Measurements from ENCODE around the gene CTSH. TPM values are rescaled to one million over a fixed set of nuclear protein-coding genes. Genes with fewer than 3 reads are reported as not detected.

The CTSH gene
- polyA plus RNA-seq, 1 donor (not counting 4 experiments of a cell fraction or from before 2014, with no cell fraction given) = 23.0 TPM

- Histone ChIP-seq H3K4me2 (ENCODE audit: control insufficient read depth, extremely low read depth, insufficient read depth, low read depth, low read length) (no peak overlapping the region), H2AFZ (ENCODE audit: control insufficient read depth, low read length) (no peak overlapping the region), H3K9me3 (ENCODE audit: control insufficient read depth, low read depth, low read length) (no peaks in the 10 kb centered on the region), H3K4me1 (ENCODE audit: control insufficient read depth, extremely low read depth, insufficient read depth, low read length) (no peaks in the 10 kb centered on the region), H3K4me3 (ENCODE audit: control insufficient read depth in 2 of 3, extremely low read depth in 1 of 3, insufficient read depth in 2 of 3, low read depth in 1 of 3, low read length in 3 of 3) (no peak overlapping the region), H3K27me3 (ENCODE audit: control insufficient read depth, extremely low read depth, insufficient read depth, low read length) (no peaks in the 10 kb centered on the region), H3K36me3 (ENCODE audit: control insufficient read depth in 2 of 2, extremely low read depth in 1 of 2, insufficient read depth in 2 of 2, low read length in 2 of 2) (peaks cover 12 to 27% of the 10 kb centered on the region in 2 experiments), H3K9me1 (ENCODE audit: control insufficient read depth, extremely low read depth, insufficient read depth, low read length) (no peaks in the 10 kb centered on the region), H3K9ac (ENCODE audit: control insufficient read depth, extremely low read depth, insufficient read depth, low read length) (no peak overlapping the region), H3K79me2 (ENCODE audit: control insufficient read depth, insufficient read depth, low read length) (no peaks in the 10 kb centered on the region), H3K27ac (ENCODE audit: control insufficient read depth, insufficient read depth, low read length) (no peak overlapping the region), H4K20me1 (ENCODE audit: control insufficient read depth, extremely low read depth, insufficient read depth, low read length) (no peaks in the 10 kb centered on the region)
- dilution Hi-C loops (cut with MboI; ENCODE audit: extremely low pct_ligation_motif_present, low sequenced_read_pairs) = no loop called here
- no peak for TF ChIP-seq EZH2 (IDR thresholded peaks at IDR 0.05; ENCODE audit: low read length)
- TF ChIP-seq, protein P1, sequence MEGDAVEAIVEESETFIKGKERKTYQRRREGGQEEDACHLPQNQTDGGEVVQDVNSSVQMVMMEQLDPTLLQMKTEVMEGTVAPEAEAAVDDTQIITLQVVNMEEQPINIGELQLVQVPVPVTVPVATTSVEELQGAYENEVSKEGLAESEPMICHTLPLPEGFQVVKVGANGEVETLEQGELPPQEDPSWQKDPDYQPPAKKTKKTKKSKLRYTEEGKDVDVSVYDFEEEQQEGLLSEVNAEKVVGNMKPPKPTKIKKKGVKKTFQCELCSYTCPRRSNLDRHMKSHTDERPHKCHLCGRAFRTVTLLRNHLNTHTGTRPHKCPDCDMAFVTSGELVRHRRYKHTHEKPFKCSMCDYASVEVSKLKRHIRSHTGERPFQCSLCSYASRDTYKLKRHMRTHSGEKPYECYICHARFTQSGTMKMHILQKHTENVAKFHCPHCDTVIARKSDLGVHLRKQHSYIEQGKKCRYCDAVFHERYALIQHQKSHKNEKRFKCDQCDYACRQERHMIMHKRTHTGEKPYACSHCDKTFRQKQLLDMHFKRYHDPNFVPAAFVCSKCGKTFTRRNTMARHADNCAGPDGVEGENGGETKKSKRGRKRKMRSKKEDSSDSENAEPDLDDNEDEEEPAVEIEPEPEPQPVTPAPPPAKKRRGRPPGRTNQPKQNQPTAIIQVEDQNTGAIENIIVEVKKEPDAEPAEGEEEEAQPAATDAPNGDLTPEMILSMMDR (optimal IDR thresholded peaks at IDR 0.05 in 1 of 3, IDR thresholded peaks at IDR 0.05 in 1 of 3, conservative IDR thresholded peaks at IDR 0.05 in 1 of 3; ENCODE audit: extremely low read depth in 1 of 3, insufficient read depth in 2 of 3, low read length in 3 of 3) = no peak
- DNase-seq (ENCODE audit: low read depth, low spot score) = no peak
- no peak for FAIRE-seq
Measured at GRCh38 chr15:78923015-78923414, 21.8 kb downstream of the CTSH start.

- no peaks in the 10 kb centered on the region for H3K79me2 ChIP-seq (ENCODE audit: control insufficient read depth, insufficient read depth, low read length)
- H3K4me3 ChIP-seq (ENCODE audit: control insufficient read depth in 2 of 3, extremely low read depth in 1 of 3, insufficient read depth in 2 of 3, low read depth in 1 of 3, low read length in 3 of 3) = no peak overlapping the region
- no peaks in the 10 kb centered on the region for H3K9me3 ChIP-seq (ENCODE audit: control insufficient read depth, low read depth, low read length)
- H3K4me1 ChIP-seq (ENCODE audit: control insufficient read depth, extremely low read depth, insufficient read depth, low read length) = no peaks in the 10 kb centered on the region
- no peak overlapping the region for H3K4me2 ChIP-seq (ENCODE audit: control insufficient read depth, extremely low read depth, insufficient read depth, low read depth, low read length)
- no peak for DNase-seq (ENCODE audit: low read depth, low spot score)
- H3K9me1 ChIP-seq (ENCODE audit: control insufficient read depth, extremely low read depth, insufficient read depth, low read length) = no peaks in the 10 kb centered on the region
- peaks cover 12 to 27% of the 10 kb centered on the region in 2 experiments for H3K36me3 ChIP-seq (ENCODE audit: control insufficient read depth in 2 of 2, extremely low read depth in 1 of 2, insufficient read depth in 2 of 2, low read length in 2 of 2)
- no peak for FAIRE-seq
- H2AFZ ChIP-seq (ENCODE audit: control insufficient read depth, low read length) = no peak overlapping the region
- H4K20me1 ChIP-seq (ENCODE audit: control insufficient read depth, extremely low read depth, insufficient read depth, low read length) = no peaks in the 10 kb centered on the region
- no peaks in the 10 kb centered on the region for H3K27me3 ChIP-seq (ENCODE audit: control insufficient read depth, extremely low read depth, insufficient read depth, low read length)
- H3K9ac ChIP-seq (ENCODE audit: control insufficient read depth, extremely low read depth, insufficient read depth, low read length) = no peak overlapping the region
- TF ChIP-seq, protein P1 (optimal IDR thresholded peaks at IDR 0.05 in 1 of 3, IDR thresholded peaks at IDR 0.05 in 1 of 3, conservative IDR thresholded peaks at IDR 0.05 in 1 of 3; ENCODE audit: extremely low read depth in 1 of 3, insufficient read depth in 2 of 3, low read length in 3 of 3) = no peak
- TF ChIP-seq EZH2 (IDR thresholded peaks at IDR 0.05; ENCODE audit: low read length) = no peak
- dilution Hi-C loops (cut with MboI; ENCODE audit: extremely low pct_ligation_motif_present, low sequenced_read_pairs) = no loop called here
- no peak overlapping the region for H3K27ac ChIP-seq (ENCODE audit: control insufficient read depth, insufficient read depth, low read length)
Measured at GRCh38 chr15:78922527-78922926, 22.3 kb downstream of the CTSH start.

Data from keratinocyte (primary cell).